ENCODE data around the gene PHAF1. TPM values are rescaled to one million over a fixed set of nuclear protein-coding genes. Genes with fewer than 3 reads are reported as not detected.

Gene PHAF1
- total and polyA plus RNA-seq, 2 of the 13 experiments (the other 11 are each of a cell fraction or from before 2014, with no cell fraction given), result 48.3 to 174 TPM

GRCh38 chr16:67170949-67171649 lies 61.4 kb downstream of the PHAF1 start (continued):
- no peak for TF ChIP-seq FOXP4 (CRISPR knock-in tag; IDR thresholded peaks at IDR 0.05)
- TF ChIP-seq ATF3 (CRISPR knock-in tag; IDR thresholded peaks at IDR 0.05), result no peak
- TF ChIP-seq HNRNPH1 (optimal IDR thresholded peaks at IDR 0.05; ENCODE audit: low read depth, low read length), result no peak
- no peak; the same call in 1 of the 2 replicates for TF ChIP-seq ZNF550 (CRISPR knock-in tag; IDR thresholded peaks at IDR 0.05; ENCODE audit: borderline replicate concordance)
- TF ChIP-seq POLR2AphosphoS2 (IDR thresholded peaks at IDR 0.05; ENCODE audit: low read depth, low read length), result no peak
- TF ChIP-seq XRCC5 (optimal IDR thresholded peaks at IDR 0.05; ENCODE audit: low read length), result no peak
- TF ChIP-seq PRDM10 (CRISPR knock-in tag; IDR thresholded peaks at IDR 0.05; ENCODE audit: low read depth), result 0 out of 2 replicates have a peak, but pooled peaks have one; percentile 14
- TF ChIP-seq ZNF777 (CRISPR knock-in tag; IDR thresholded peaks at IDR 0.05), result no peak
- no peak; the same call in 1 of the 2 replicates for TF ChIP-seq MEIS1 (CRISPR knock-in tag; IDR thresholded peaks at IDR 0.05; ENCODE audit: borderline replicate concordance)
- TF ChIP-seq NR0B2 (CRISPR knock-in tag; IDR thresholded peaks at IDR 0.05), result 0 out of 2 replicates have a peak, but pooled peaks have one; percentile 13
- TF ChIP-seq SRF (IDR thresholded peaks at IDR 0.05; ENCODE audit: low read depth, low read length), result no peak
- no peak for TF ChIP-seq DNMT1 (CRISPR knock-in tag; IDR thresholded peaks at IDR 0.05)
- no peak for TF ChIP-seq CCAR2 (optimal IDR thresholded peaks at IDR 0.05; ENCODE audit: low read depth, low read length)
- TF ChIP-seq ZNF260 (CRISPR knock-in tag; IDR thresholded peaks at IDR 0.05; ENCODE audit: borderline replicate concordance, low read depth), result no peak
- 0 out of 2 replicates have a peak, but pooled peaks have one; percentile 39 for TF ChIP-seq ZBTB21 (CRISPR knock-in tag; IDR thresholded peaks at IDR 0.05)
- TF ChIP-seq ZHX1 (CRISPR knock-in tag; IDR thresholded peaks at IDR 0.05; ENCODE audit: low read depth), result no peak
- TF ChIP-seq ZNF282 (IDR thresholded peaks at IDR 0.05; ENCODE audit: partially characterized antibody), result no peak
- peak; percentile 69; the same call in 1 of the 2 replicates for TF ChIP-seq SNAPC2 (CRISPR knock-in tag; IDR thresholded peaks at IDR 0.05)
- no peak; the same call in 1 of the 2 replicates for TF ChIP-seq DRAP1 (CRISPR knock-in tag; IDR thresholded peaks at IDR 0.05)
- TF ChIP-seq RELA (CRISPR knock-in tag; IDR thresholded peaks at IDR 0.05), result no peak

Measured in HepG2 (cell line).